Spinal cord (tissue), 10 donors: ENCODE measurements around the gene PCDH18. TPM values are rescaled to one million over a fixed set of nuclear protein-coding genes. Genes with fewer than 3 reads are reported as not detected.

ENCODE experiments used
- DNase-seq, 6 donors: peaks; one replicate each; pipeline versions ENCODE4 v3.0.0 to v3.0.0-alpha.2; 2013 to 2015; ENCODE audit warnings: low spot score in 6 of 6, low read depth in 4 of 6
- H3K27ac ChIP-seq: one replicate; pipeline ENCODE4 v1.5.1; 2013; ENCODE audit warnings: low read depth, low read length, control low read depth
- H3K27me3 ChIP-seq: one replicate; pipeline ENCODE4 v1.6.1; 2013; ENCODE audit warnings: low read length; ENCODE audit not compliant: control insufficient read depth, insufficient read depth
- H3K36me3 ChIP-seq: one replicate; pipeline ENCODE4 v1.6.1; 2013; ENCODE audit warnings: low read length; ENCODE audit not compliant: control insufficient read depth, insufficient read depth
- H3K4me1 ChIP-seq: one replicate; pipeline ENCODE4 v1.6.1; 2013; ENCODE audit warnings: low read length; ENCODE audit not compliant: control insufficient read depth, insufficient read depth
- H3K4me3 ChIP-seq: one replicate; pipeline ENCODE4 v1.5.1; 2013; ENCODE audit warnings: low read depth, low read length, control low read depth
- H3K9me3 ChIP-seq: one replicate; pipeline ENCODE4 v1.6.1; 2013; ENCODE audit warnings: low read length; ENCODE audit not compliant: control insufficient read depth, insufficient read depth
- WGBS: methylation state at CpG from one replicate; pipeline ENCODE4 v1.1.5; 2013; ENCODE audit warnings: missing lambda C conversion rate; ENCODE audit not compliant: insufficient coverage; 5-methylcytosine and 5-hydroxymethylcytosine counted together
- long read RNA-seq, 4 donors: transcript quantifications; one replicate each; lab custom pipeline, GENCODE V29; 2026
- polyA plus RNA-seq, 2 donors: library from polyadenylated mRNA; unstranded; fragments of 120-200 nt; gene quantifications; one replicate each; pipeline ENCODE4 v1.2.1, GENCODE V29; 2013; ENCODE audit not compliant: insufficient read length in 2 of 2
- total RNA-seq, 2 donors: library from RNA; depleted of rRNA in 1 of 2; stranded (reverse); fragments of 120-200 nt in 1 of 2; fragments of >200 nt in 1 of 2; gene quantifications; one replicate each; pipeline versions ENCODE4 v1.2.3 to v1.2.4, GENCODE V29; 2013 to 2014
- donor health status: healthy.

The PCDH18 gene, protein sequence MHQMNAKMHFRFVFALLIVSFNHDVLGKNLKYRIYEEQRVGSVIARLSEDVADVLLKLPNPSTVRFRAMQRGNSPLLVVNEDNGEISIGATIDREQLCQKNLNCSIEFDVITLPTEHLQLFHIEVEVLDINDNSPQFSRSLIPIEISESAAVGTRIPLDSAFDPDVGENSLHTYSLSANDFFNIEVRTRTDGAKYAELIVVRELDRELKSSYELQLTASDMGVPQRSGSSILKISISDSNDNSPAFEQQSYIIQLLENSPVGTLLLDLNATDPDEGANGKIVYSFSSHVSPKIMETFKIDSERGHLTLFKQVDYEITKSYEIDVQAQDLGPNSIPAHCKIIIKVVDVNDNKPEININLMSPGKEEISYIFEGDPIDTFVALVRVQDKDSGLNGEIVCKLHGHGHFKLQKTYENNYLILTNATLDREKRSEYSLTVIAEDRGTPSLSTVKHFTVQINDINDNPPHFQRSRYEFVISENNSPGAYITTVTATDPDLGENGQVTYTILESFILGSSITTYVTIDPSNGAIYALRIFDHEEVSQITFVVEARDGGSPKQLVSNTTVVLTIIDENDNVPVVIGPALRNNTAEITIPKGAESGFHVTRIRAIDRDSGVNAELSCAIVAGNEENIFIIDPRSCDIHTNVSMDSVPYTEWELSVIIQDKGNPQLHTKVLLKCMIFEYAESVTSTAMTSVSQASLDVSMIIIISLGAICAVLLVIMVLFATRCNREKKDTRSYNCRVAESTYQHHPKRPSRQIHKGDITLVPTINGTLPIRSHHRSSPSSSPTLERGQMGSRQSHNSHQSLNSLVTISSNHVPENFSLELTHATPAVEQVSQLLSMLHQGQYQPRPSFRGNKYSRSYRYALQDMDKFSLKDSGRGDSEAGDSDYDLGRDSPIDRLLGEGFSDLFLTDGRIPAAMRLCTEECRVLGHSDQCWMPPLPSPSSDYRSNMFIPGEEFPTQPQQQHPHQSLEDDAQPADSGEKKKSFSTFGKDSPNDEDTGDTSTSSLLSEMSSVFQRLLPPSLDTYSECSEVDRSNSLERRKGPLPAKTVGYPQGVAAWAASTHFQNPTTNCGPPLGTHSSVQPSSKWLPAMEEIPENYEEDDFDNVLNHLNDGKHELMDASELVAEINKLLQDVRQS
- 100 to 1,000 TPM in 1 of 2 donors, 10 to 100 TPM in 1; 68.1 to 101 TPM for total RNA-seq
- 10 to 100 TPM; 25.9 to 29.7 TPM for polyA plus RNA-seq
- long read RNA-seq, donor 1, full-length matches to known transcripts, result 5 of 5 reads
- long read RNA-seq, donor 1, partial matches to known transcripts, result 0 of 5 reads
- long read RNA-seq, donor 1, other reads (novel, unspliced or antisense), result 0 of 5 reads
- long read RNA-seq, donor 2, full-length matches to known transcripts, result 3 of 3 reads
- long read RNA-seq, donor 2, partial matches to known transcripts, result 0 of 3 reads
- long read RNA-seq, donor 2, other reads (novel, unspliced or antisense), result 0 of 3 reads
- long read RNA-seq, donor 3, full-length matches to known transcripts, result 8 of 8 reads
- long read RNA-seq, donor 3, partial matches to known transcripts, result 0 of 8 reads
- long read RNA-seq, donor 3, other reads (novel, unspliced or antisense), result 0 of 8 reads
- long read RNA-seq, donor 4, full-length matches to known transcripts, result 23 of 23 reads
- long read RNA-seq, donor 4, partial matches to known transcripts, result 0 of 23 reads
- long read RNA-seq, donor 4, other reads (novel, unspliced or antisense), result 0 of 23 reads

DNA sequence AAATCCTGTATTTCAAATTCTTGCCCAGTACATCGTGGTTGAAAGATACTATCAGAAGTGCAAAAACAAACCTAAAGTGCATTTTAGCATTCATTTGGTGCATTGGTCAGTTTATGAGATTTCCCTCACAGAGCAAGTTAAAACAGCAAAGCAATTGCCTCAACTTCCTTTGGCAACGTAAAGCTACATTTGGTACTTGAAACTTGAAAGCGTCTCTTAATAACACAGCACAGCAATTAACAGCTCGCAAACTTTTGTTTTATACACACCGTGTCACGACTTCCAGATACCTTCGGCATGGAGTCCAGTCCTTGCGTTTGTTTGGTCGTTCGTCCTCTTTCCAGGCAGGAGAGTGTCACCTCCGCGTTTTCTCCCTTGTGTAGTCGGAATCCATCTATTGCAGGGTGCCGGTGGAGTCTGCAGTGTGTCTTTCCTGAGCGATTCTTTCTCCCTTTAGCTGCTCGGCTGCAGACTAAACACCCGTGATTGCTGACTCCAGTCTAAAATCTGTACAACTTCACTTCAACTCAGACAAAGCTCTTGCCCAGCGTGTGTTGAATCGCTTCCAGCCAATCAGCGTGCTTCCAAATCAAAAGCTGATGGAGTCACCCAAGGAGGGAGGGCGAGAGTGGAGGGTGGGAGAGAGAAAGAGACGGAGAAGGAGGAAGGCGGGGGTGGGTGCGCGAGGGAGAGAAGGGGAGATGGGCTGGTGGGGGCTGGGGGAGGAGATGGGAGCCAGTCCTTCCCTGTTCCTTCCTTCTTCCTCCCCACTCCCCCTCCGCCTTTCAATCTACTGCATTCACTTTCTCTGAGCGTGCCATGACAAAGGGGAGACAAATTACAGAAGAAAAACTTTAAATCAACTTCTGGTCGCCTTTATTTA, at the start of gene PCDH18:
Gene PCDH18, minus strand, starts transcription at position 509 of the 883 bp plus-strand sequence. Its CDS starts 406 bp downstream, at position 103.
- Histone ChIP-seq H3K9me3 (no peaks in the 10 kb centered on the region), H3K27me3 (no peaks in the 10 kb centered on the region), H3K4me3 (peak within 1 kb of the TSS; percentile 89), H3K27ac (peak within 1 kb of the TSS; percentile 93), H3K4me1 (no peaks in the 10 kb centered on the region), H3K36me3 (no peaks in the 10 kb centered on the region)
- peak; percentile 88 to 98 (median 94) for DNase-seq
- WGBS, result 0% methylated on average over 16 of the region's 28 CpGs

DNA sequence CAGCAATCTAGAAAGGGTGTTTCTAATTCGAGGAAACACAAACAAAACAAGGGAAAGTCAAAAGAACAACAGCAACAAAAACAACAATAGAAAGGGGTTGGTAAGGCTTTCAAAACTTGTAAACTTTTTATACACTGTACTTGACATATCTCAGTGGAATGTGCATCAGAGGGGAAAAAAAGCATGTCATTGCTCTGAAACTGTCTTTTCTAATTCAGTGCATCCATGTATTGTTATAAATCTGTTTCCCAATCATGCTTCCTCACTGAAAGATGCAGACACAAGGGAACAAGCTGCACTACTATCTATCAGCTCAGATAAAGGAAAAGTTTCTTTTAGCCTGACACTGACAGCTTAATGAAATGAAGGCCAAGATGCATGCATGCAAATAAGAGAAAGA, 44.2 kb upstream of the PCDH18 start:
- Histone ChIP-seq H3K36me3 (no peaks in the 10 kb centered on the region), H3K4me3 (no peak overlapping the region), H3K27ac (no peak overlapping the region), H3K27me3 (no peaks in the 10 kb centered on the region), H3K4me1 (no peaks in the 10 kb centered on the region), H3K9me3 (no peaks in the 10 kb centered on the region)
- no CpG with 5 or more reads among the region's 1 CpG for WGBS
- no peak for DNase-seq

DNA sequence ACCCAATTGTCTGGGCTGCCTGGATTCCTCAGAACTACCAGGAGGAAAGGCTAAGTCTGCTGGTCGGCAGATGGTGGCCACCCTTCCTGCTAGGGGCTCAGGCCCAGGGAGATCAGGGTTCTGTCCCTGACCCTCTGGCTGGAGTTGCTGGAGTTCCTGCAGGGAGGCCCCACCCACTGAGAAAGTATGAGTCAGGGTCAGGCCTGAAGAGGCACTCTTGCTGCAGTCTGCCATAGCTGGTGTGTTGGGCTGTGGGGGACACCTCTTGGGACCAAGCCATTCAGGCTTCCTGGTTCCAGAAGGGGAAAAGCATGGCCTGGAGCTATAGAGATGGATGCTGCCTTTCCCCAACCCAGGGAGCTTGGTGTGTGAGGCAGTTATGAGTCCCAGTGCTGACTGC, 40.4 kb upstream of the PCDH18 start:
- no peaks in the 10 kb centered on the region for H3K4me1 ChIP-seq
- WGBS, result 83% methylated on average over 1 of the region's 1 CpG
- H3K4me3 ChIP-seq, result no peak overlapping the region
- H3K27ac ChIP-seq, result no peak overlapping the region
- no peaks in the 10 kb centered on the region for H3K27me3 ChIP-seq
- no peak for DNase-seq
- H3K36me3 ChIP-seq, result no peaks in the 10 kb centered on the region
- no peaks in the 10 kb centered on the region for H3K9me3 ChIP-seq

DNA sequence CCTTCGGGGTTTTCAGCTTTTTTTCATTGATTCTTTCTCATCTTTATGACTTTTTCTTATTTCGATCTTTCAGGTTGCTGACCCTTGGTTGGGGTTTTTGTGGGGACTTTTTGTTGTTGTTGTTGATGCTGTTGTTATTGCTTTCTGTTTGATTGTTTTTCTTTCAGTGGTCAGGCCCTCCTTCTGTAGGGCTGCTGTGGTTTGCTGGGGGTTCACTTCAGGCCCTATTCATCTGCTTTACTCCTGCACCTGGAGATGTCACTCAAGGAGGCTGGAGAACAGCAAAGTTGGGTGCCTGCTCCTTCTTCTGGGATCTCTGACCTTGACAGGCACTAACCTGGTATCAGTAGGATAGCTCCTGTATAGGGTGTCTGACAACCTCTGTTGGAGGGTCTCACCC, 39.9 kb upstream of the PCDH18 start:
- H3K36me3 ChIP-seq, result no peaks in the 10 kb centered on the region
- no peak for DNase-seq
- H3K9me3 ChIP-seq, result no peaks in the 10 kb centered on the region
- no peaks in the 10 kb centered on the region for H3K4me1 ChIP-seq
- no peak overlapping the region for H3K27ac ChIP-seq
- H3K27me3 ChIP-seq, result no peaks in the 10 kb centered on the region
- no peak overlapping the region for H3K4me3 ChIP-seq
- 100% methylated on average over 1 of the region's 2 CpGs for WGBS

DNA sequence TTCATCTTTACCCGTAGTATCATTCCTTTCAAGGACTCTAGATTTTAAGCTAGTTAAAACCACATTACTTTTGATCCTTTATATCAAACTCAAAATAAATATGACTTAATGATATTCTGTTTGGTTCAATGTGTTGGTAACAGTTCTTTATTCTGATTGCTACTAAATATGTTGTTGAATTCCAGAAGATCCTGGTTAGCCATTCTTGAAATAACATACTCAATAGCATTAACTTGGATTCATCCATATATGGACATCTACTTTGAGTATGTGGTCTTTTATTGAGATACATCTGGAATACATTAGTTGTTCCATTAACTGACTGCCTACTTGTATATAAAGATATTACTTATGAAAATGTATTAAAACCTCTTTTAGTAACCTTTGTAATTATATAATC, 27.5 kb upstream of the PCDH18 start:
- no peaks in the 10 kb centered on the region for H3K4me1 ChIP-seq

DNA sequence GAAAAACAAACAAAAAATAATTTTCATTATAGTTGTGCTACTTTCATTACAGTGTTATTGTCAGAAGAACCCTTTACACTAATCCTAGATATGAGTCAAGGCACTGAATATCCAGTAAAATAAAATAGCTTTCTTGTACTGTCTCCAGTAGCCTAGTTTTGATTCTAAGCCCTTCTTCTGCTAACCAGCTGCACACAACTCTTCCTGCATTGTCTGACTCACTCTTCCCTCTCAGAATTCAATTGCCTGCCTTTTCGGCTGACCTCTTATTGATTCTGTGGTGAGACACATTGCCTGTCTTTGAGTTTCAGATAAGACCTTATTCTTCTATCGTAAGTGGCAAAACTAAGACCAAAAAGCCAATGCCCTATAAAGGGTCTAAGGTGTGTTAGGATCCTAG, 26.7 kb upstream of the PCDH18 start:
- Histone ChIP-seq H3K36me3 (no peaks in the 10 kb centered on the region), H3K4me3 (no peak overlapping the region), H3K27ac (no peak overlapping the region), H3K9me3 (no peaks in the 10 kb centered on the region), H3K27me3 (no peaks in the 10 kb centered on the region), H3K4me1 (no peaks in the 10 kb centered on the region)
- WGBS, result 83% methylated on average over 1 of the region's 2 CpGs
- DNase-seq, result no peak

More for the DNA sequence above, 27.5 kb upstream of the PCDH18 start:
- Histone ChIP-seq H3K27me3 (no peaks in the 10 kb centered on the region), H3K4me3 (no peak overlapping the region), H3K36me3 (no peaks in the 10 kb centered on the region), H3K9me3 (no peaks in the 10 kb centered on the region), H3K27ac (no peak overlapping the region)
- DNase-seq, result no peak
- whole genome bisulfite sequencing, result no CpG with 5 or more reads among the region's 1 CpG

DNA sequence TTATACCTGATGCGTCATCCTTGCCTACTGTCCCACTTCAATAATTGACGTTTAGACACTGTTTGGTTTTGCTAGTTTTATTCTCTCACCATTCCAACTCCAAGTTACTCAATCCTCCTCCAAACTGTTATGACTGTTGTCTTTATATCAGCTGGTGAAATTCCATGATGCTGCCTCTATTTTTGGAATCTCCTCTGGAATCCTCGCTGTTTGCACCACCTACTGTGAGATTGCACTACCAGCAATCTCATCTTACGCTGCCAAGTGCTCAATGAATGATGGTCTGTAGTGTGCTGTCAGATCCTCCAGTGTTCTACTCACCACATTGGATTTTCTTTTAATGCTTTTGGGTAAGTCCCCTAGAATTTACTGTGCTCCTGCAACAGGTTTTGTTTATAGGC, 13.2 kb upstream of the PCDH18 start:
- Histone ChIP-seq H3K36me3 (no peaks in the 10 kb centered on the region), H3K4me3 (no peak overlapping the region), H3K27me3 (no peaks in the 10 kb centered on the region), H3K4me1 (no peaks in the 10 kb centered on the region), H3K27ac (no peak overlapping the region), H3K9me3 (no peaks in the 10 kb centered on the region)
- peak in 1 of 6 donors; percentile 41 for DNase-seq
- 84% methylated on average over 2 of the region's 4 CpGs for WGBS

DNA sequence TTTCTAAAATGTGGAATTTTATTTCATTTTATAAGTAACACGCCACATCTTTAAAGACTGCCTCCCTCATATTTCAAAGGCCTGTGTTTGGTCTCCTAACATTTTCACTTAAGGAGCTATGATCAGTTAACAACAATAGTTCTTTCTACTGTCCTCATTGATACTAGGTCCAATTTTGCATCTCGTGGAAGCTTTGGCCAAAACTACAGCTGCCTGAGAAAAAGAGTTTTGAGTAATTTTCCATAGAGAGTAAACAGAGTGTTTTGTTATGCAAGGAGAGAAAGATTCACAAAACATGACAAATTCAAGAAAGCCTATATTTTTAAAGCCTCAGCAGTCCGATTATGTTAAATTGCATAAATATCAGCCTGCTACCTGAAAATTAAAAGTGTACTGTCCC, 11.4 kb upstream of the PCDH18 start:
- no peak for DNase-seq
- H3K27ac ChIP-seq, result no peak overlapping the region
- H3K27me3 ChIP-seq, result no peaks in the 10 kb centered on the region
- no peak overlapping the region for H3K4me3 ChIP-seq
- no peaks in the 10 kb centered on the region for H3K9me3 ChIP-seq
- WGBS, result 80% methylated on average over 1 of the region's 3 CpGs
- H3K36me3 ChIP-seq, result no peaks in the 10 kb centered on the region
- H3K4me1 ChIP-seq, result no peaks in the 10 kb centered on the region
